GM23338 (cell line): Measurements from ENCODE around the gene NCF2. TPM values are rescaled to one million over a fixed set of nuclear protein-coding genes. Genes with fewer than 3 reads are reported as not detected.

Source experiments
- ATAC-seq: fragments of 200-7000 bp; cut with Tn5 transposase; 3 replicates; pipeline ENCODE4 v1.9.1; 2020
- DNase-seq: peaks from one replicate; pipeline ENCODE4 v3.0.0-alpha.2; 2015; ENCODE audit warnings: low spot score
- H2AFZ ChIP-seq: fragments of 200-600 bp; sonication (generic); 2 replicates; pipeline ENCODE4 v1.8.0; 2016; ENCODE audit warnings: antibody characterized with exemption, mild to moderate bottlenecking, moderate library complexity
- H3F3A ChIP-seq: fragments of 200-600 bp; sonication (generic); replicated peaks from 2 replicates; pipeline ENCODE4 v1.8.0; 2017; ENCODE audit warnings: antibody characterized with exemption, mixed run types, low read depth
- H3K27ac ChIP-seq: fragments of 200-600 bp; sonication (generic); 2 replicates; pipeline ENCODE4 v1.6.1; 2016; ENCODE audit warnings: low read depth
- H3K27me3 ChIP-seq: fragments of 200-600 bp; sonication (generic); 2 replicates; pipeline ENCODE4 v1.8.0; 2016; ENCODE audit warnings: mild to moderate bottlenecking, mixed run types, moderate library complexity; ENCODE audit not compliant: insufficient read depth
- H3K36me3 ChIP-seq: fragments of 200-600 bp; sonication (generic); 2 replicates; pipeline ENCODE4 v1.8.0; 2016; ENCODE audit warnings: mild to moderate bottlenecking; ENCODE audit not compliant: insufficient read depth
- H3K4me1 ChIP-seq: fragments of 200-600 bp; sonication (generic); 2 replicates; pipeline ENCODE4 v1.8.0; 2016; ENCODE audit warnings: mild to moderate bottlenecking, moderate library complexity; ENCODE audit not compliant: insufficient read depth
- H3K4me2 ChIP-seq: fragments of 200-600 bp; sonication (generic); 2 replicates; pipeline ENCODE4 v1.7.1; 2017; ENCODE audit warnings: mixed run types
- H3K4me3 ChIP-seq: fragments of 200-600 bp; sonication (generic); 2 replicates; pipeline ENCODE4 v1.6.1; 2016; ENCODE audit warnings: mixed run types
- H3K79me2 ChIP-seq: fragments of 200-600 bp; sonication (generic); replicated peaks from 2 replicates; pipeline ENCODE4 v1.8.0; 2017; ENCODE audit warnings: mild to moderate bottlenecking; ENCODE audit not compliant: insufficient read depth
- H3K9me2 ChIP-seq: fragments of 200-600 bp; sonication (generic); 2 replicates; pipeline ENCODE4 v1.8.0; 2017; ENCODE audit not compliant: insufficient read depth
- H4K20me1 ChIP-seq: fragments of 200-600 bp; sonication (generic); replicated peaks from 2 replicates; pipeline ENCODE4 v1.8.0; 2017; ENCODE audit warnings: mild to moderate bottlenecking; ENCODE audit not compliant: insufficient read depth
- H3K27ac Mint-ChIP-seq: 2 replicates; pipeline ENCODE4 v1.8.0; 2020; ENCODE audit warnings: inconsistent platforms, mild to moderate bottlenecking, moderate library complexity, mixed read lengths
- H3K27me3 Mint-ChIP-seq: 3 replicates; pipeline ENCODE4 v1.8.0; 2022; ENCODE audit warnings: low read depth, mild to moderate bottlenecking, moderate library complexity, mixed read lengths, inconsistent platforms; ENCODE audit not compliant: insufficient read depth, poor library complexity
- H3K36me3 Mint-ChIP-seq: 3 replicates; pipeline ENCODE4 v1.8.0; 2021; ENCODE audit warnings: low read depth, mild to moderate bottlenecking, inconsistent platforms, moderate library complexity, mixed read lengths
- H3K4me1 Mint-ChIP-seq: 3 replicates; pipeline ENCODE4 v1.8.0; 2020; ENCODE audit warnings: mild to moderate bottlenecking, inconsistent platforms, mixed read lengths
- H3K4me3 Mint-ChIP-seq: 3 replicates; pipeline ENCODE4 v1.8.0; 2021; ENCODE audit warnings: moderate library complexity, mild to moderate bottlenecking, inconsistent platforms, mixed read lengths
- H3K9me3 Mint-ChIP-seq: 3 replicates; pipeline ENCODE4 v1.8.0; 2020; ENCODE audit warnings: moderate library complexity, mild to moderate bottlenecking, inconsistent platforms, mixed read lengths
- CREB1 ChIP-seq: fragments of 250-450 bp; sonication (Bioruptor Pico); IDR thresholded peaks from 2 replicates; pipeline ENCODE4 v1.5.0; 2020; ENCODE audit warnings: low read depth, mild to moderate bottlenecking, moderate library complexity
- ETS1 ChIP-seq: IDR thresholded peaks from 2 replicates; pipeline ENCODE4 v1.6.1; 2016; ENCODE audit warnings: antibody characterized with exemption
- EZH2 ChIP-seq: fragments of 200-600 bp; sonication (generic); IDR thresholded peaks from one replicate; pipeline ENCODE4 v1.8.0; 2017; ENCODE audit warnings: antibody characterized with exemption, mild to moderate bottlenecking, low read depth; ENCODE audit not compliant: unreplicated experiment
- EZH2phosphoT487 ChIP-seq: fragments of 200-600 bp; sonication (generic); IDR thresholded peaks from one replicate; pipeline ENCODE4 v1.8.1; 2018; ENCODE audit warnings: antibody characterized with exemption; ENCODE audit not compliant: unreplicated experiment
- JUNB ChIP-seq: IDR thresholded peaks from one replicate; pipeline ENCODE4 v1.6.1; 2016; ENCODE audit warnings: antibody characterized with exemption; ENCODE audit not compliant: unreplicated experiment
- NANOG ChIP-seq: IDR thresholded peaks from 2 replicates; pipeline ENCODE4 v1.6.1; 2016; ENCODE audit warnings: antibody characterized with exemption, borderline replicate concordance
- POLR2AphosphoS5 ChIP-seq: IDR thresholded peaks from 2 replicates; pipeline ENCODE4 v1.6.1; 2016; ENCODE audit warnings: antibody characterized with exemption, low read depth
- STAT1 ChIP-seq: IDR thresholded peaks from one replicate; pipeline ENCODE4 v1.6.1; 2016; ENCODE audit warnings: antibody characterized with exemption; ENCODE audit not compliant: unreplicated experiment
- ZNF114 ChIP-seq: fragments of 250-450 bp; sonication (Bioruptor Pico); IDR thresholded peaks from 2 replicates; pipeline ENCODE4 v1.5.0; 2020; ENCODE audit warnings: mild to moderate bottlenecking, moderate library complexity
- ZNF331 ChIP-seq: fragments of 250-450 bp; sonication (Bioruptor Pico); IDR thresholded peaks from 2 replicates; pipeline ENCODE4 v1.5.0; 2020; ENCODE audit warnings: low read depth, mild to moderate bottlenecking, moderate library complexity
- polyA plus RNA-seq: library from polyadenylated mRNA; unstranded; fragments of >200 nt; fragmentation: Nextera tagmentation; extraction: Ambion mirVana; gene quantifications from 2 replicates; pipeline ENCODE4 v1.2.1, GENCODE V29; 2016
- total RNA-seq: library from RNA; depleted of rRNA; stranded (reverse); fragments of >200 nt; shearing (Covaris generic); gene quantifications from 2 replicates; pipeline ENCODE4 v1.2.3, GENCODE V29; 2014
- TF ChIP-seq, protein P1 (sequence below): fragments of 250-450 bp; sonication (Bioruptor Pico); IDR thresholded peaks from 2 replicates; pipeline ENCODE4 v1.5.0; 2020; ENCODE audit warnings: mild to moderate bottlenecking, moderate library complexity
- TF ChIP-seq, protein P2 (sequence below), 2 experiments: fragments of 200-600 bp in 1 of 2; sonication (generic) in 1 of 2; conservative IDR thresholded peaks; 2 replicates each; pipeline versions ENCODE4 v1.5.1 to v1.6.1; 2016 to 2017; ENCODE audit warnings: antibody characterized with exemption in 2 of 2, low read depth in 2 of 2, mild to moderate bottlenecking in 2 of 2, moderate library complexity in 1 of 2
- TF ChIP-seq, protein P3 (sequence below): IDR thresholded peaks from one replicate; pipeline ENCODE4 v1.6.1; 2018; ENCODE audit warnings: antibody characterized with exemption; ENCODE audit not compliant: unreplicated experiment

The NCF2 gene
- total and polyA plus RNA-seq, 2 experiments from 2014 or later: not detected

GRCh38 chr1:183517401-183517800 is 72.9 kb downstream of the NCF2 start:
- H2AFZ ChIP-seq: no peak overlapping the region
- no peak for TF ChIP-seq EZH2
- TF ChIP-seq EZH2phosphoT487: no peak
- no peak for TF ChIP-seq POLR2AphosphoS5
- no peak for TF ChIP-seq JUNB
- TF ChIP-seq ZNF331 (CRISPR knock-in tag): no peak
- no peak for TF ChIP-seq ETS1
- TF ChIP-seq CREB1 (CRISPR knock-in tag): no peak
- TF ChIP-seq ZNF114: no peak
- no peak for TF ChIP-seq STAT1
- no peak for TF ChIP-seq NANOG
- TF ChIP-seq, protein P1, sequence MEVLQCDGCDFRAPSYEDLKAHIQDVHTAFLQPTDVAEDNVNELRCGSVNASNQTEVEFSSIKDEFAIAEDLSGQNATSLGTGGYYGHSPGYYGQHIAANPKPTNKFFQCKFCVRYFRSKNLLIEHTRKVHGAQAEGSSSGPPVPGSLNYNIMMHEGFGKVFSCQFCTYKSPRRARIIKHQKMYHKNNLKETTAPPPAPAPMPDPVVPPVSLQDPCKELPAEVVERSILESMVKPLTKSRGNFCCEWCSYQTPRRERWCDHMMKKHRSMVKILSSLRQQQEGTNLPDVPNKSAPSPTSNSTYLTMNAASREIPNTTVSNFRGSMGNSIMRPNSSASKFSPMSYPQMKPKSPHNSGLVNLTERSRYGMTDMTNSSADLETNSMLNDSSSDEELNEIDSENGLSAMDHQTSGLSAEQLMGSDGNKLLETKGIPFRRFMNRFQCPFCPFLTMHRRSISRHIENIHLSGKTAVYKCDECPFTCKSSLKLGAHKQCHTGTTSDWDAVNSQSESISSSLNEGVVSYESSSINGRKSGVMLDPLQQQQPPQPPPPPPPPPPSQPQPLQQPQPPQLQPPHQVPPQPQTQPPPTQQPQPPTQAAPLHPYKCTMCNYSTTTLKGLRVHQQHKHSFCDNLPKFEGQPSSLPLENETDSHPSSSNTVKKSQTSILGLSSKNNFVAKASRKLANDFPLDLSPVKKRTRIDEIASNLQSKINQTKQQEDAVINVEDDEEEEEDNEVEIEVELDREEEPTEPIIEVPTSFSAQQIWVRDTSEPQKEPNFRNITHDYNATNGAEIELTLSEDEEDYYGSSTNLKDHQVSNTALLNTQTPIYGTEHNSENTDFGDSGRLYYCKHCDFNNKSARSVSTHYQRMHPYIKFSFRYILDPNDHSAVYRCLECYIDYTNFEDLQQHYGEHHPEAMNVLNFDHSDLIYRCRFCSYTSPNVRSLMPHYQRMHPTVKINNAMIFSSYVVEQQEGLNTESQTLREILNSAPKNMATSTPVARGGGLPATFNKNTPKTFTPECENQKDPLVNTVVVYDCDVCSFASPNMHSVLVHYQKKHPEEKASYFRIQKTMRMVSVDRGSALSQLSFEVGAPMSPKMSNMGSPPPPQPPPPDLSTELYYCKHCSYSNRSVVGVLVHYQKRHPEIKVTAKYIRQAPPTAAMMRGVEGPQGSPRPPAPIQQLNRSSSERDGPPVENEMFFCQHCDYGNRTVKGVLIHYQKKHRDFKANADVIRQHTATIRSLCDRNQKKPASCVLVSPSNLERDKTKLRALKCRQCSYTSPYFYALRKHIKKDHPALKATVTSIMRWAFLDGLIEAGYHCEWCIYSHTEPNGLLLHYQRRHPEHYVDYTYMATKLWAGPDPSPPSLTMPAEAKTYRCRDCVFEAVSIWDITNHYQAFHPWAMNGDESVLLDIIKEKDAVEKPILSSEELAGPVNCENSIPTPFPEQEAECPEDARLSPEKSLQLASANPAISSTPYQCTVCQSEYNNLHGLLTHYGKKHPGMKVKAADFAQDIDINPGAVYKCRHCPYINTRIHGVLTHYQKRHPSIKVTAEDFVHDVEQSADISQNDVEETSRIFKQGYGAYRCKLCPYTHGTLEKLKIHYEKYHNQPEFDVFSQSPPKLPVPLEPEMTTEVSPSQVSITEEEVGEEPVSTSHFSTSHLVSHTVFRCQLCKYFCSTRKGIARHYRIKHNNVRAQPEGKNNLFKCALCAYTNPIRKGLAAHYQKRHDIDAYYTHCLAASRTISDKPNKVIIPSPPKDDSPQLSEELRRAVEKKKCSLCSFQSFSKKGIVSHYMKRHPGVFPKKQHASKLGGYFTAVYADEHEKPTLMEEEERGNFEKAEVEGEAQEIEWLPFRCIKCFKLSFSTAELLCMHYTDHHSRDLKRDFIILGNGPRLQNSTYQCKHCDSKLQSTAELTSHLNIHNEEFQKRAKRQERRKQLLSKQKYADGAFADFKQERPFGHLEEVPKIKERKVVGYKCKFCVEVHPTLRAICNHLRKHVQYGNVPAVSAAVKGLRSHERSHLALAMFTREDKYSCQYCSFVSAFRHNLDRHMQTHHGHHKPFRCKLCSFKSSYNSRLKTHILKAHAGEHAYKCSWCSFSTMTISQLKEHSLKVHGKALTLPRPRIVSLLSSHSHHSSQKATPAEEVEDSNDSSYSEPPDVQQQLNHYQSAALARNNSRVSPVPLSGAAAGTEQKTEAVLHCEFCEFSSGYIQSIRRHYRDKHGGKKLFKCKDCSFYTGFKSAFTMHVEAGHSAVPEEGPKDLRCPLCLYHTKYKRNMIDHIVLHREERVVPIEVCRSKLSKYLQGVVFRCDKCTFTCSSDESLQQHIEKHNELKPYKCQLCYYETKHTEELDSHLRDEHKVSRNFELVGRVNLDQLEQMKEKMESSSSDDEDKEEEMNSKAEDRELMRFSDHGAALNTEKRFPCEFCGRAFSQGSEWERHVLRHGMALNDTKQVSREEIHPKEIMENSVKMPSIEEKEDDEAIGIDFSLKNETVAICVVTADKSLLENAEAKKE (CRISPR knock-in tag): no peak
- TF ChIP-seq, protein P2, sequence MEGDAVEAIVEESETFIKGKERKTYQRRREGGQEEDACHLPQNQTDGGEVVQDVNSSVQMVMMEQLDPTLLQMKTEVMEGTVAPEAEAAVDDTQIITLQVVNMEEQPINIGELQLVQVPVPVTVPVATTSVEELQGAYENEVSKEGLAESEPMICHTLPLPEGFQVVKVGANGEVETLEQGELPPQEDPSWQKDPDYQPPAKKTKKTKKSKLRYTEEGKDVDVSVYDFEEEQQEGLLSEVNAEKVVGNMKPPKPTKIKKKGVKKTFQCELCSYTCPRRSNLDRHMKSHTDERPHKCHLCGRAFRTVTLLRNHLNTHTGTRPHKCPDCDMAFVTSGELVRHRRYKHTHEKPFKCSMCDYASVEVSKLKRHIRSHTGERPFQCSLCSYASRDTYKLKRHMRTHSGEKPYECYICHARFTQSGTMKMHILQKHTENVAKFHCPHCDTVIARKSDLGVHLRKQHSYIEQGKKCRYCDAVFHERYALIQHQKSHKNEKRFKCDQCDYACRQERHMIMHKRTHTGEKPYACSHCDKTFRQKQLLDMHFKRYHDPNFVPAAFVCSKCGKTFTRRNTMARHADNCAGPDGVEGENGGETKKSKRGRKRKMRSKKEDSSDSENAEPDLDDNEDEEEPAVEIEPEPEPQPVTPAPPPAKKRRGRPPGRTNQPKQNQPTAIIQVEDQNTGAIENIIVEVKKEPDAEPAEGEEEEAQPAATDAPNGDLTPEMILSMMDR (conservative IDR thresholded peaks at IDR 0.05; ENCODE audit: low read depth in 2 of 2): no peak
- TF ChIP-seq, protein P3, sequence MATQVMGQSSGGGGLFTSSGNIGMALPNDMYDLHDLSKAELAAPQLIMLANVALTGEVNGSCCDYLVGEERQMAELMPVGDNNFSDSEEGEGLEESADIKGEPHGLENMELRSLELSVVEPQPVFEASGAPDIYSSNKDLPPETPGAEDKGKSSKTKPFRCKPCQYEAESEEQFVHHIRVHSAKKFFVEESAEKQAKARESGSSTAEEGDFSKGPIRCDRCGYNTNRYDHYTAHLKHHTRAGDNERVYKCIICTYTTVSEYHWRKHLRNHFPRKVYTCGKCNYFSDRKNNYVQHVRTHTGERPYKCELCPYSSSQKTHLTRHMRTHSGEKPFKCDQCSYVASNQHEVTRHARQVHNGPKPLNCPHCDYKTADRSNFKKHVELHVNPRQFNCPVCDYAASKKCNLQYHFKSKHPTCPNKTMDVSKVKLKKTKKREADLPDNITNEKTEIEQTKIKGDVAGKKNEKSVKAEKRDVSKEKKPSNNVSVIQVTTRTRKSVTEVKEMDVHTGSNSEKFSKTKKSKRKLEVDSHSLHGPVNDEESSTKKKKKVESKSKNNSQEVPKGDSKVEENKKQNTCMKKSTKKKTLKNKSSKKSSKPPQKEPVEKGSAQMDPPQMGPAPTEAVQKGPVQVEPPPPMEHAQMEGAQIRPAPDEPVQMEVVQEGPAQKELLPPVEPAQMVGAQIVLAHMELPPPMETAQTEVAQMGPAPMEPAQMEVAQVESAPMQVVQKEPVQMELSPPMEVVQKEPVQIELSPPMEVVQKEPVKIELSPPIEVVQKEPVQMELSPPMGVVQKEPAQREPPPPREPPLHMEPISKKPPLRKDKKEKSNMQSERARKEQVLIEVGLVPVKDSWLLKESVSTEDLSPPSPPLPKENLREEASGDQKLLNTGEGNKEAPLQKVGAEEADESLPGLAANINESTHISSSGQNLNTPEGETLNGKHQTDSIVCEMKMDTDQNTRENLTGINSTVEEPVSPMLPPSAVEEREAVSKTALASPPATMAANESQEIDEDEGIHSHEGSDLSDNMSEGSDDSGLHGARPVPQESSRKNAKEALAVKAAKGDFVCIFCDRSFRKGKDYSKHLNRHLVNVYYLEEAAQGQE: no peak
- peaks cover 33% of the 10 kb centered on the region for H3K36me3 Mint-ChIP-seq
- H3K4me2 ChIP-seq: no peak overlapping the region
- no peak for DNase-seq
- H3K27ac Mint-ChIP-seq: no peak overlapping the region
- no peaks in the 10 kb centered on the region for H3K9me2 ChIP-seq
- H3K4me3 ChIP-seq: no peak overlapping the region
- ATAC-seq: no peak
- 0 out of 2 replicates have a peak overlapping the region, but pooled peaks have one; percentile 10 for H3K27ac ChIP-seq
- no peak overlapping the region for H3K4me3 Mint-ChIP-seq
- H3K4me1 Mint-ChIP-seq: peaks cover 7% of the 10 kb centered on the region; the same call in 2 of the 3 replicates
- no peaks in the 10 kb centered on the region for H3K27me3 Mint-ChIP-seq
- peaks cover 12% of the 10 kb centered on the region for H3K79me2 ChIP-seq
- H3K27me3 ChIP-seq: no peaks in the 10 kb centered on the region
- H4K20me1 ChIP-seq: no peaks in the 10 kb centered on the region
- no peaks in the 10 kb centered on the region for H3F3A ChIP-seq
- H3K9me3 Mint-ChIP-seq: no peaks in the 10 kb centered on the region
- peaks cover 11% of the 10 kb centered on the region for H3K4me1 ChIP-seq
- peaks cover 10% of the 10 kb centered on the region; the same call in 1 of the 2 replicates for H3K36me3 ChIP-seq
